ENCODE measurements around the gene INPP5B. TPM values are rescaled to one million over a fixed set of nuclear protein-coding genes. Genes with fewer than 3 reads are reported as not detected.

Gene INPP5B
- total and polyA plus RNA-seq, 4 donors, result 9.2 to 40.8 (median 27.2) TPM

DNA sequence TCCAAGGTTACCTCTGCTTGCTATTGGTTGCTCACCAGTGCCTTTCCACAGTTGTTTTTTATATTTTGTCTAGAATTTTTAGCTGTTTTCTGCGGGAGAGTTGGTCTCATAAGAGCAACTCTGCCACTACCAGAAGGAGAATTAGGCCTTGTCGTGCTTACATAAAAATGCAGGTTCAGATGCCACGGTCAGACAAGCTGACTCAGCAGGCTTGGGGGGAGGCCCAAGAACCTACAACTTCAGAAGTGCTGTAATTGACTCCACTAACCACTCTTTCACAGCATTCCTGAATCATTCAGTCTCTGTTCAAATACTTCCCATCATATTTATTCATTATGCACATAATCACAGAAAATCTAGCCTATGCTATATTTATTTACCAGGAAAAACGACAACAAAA lies 115.7 kb downstream of the INPP5B start:
- Histone ChIP-seq H3K27ac (ENCODE audit: low read depth in 1 of 2, low read length in 1 of 2) (no peak overlapping the region), H3K9me3 (ENCODE audit: control insufficient read depth in 4 of 4, insufficient read depth in 3 of 4, low read length in 3 of 4) (no peaks in the 10 kb centered on the region), H3K27me3 (ENCODE audit: control insufficient read depth in 3 of 3, insufficient read depth in 3 of 3, low read length in 2 of 3) (no peaks in the 10 kb centered on the region), H3K4me3 (no peak overlapping the region), H3K4me1 (ENCODE audit: control insufficient read depth in 5 of 5, insufficient read depth in 5 of 5, low read length in 5 of 5) (no peaks in the 10 kb centered on the region), H3K36me3 (ENCODE audit: control insufficient read depth in 4 of 4, insufficient read depth in 4 of 4, low read length in 4 of 4) (peaks cover 25 to 44% (median 31%) of the 10 kb centered on the region in 4 donors), H3K9ac (ENCODE audit: insufficient read depth in 1 of 2, low read length in 2 of 2) (no peak overlapping the region)
- 95 to 97% methylated on average over 4 of the region's 4 CpGs for WGBS, 2 donors
- no peak for DNase-seq
- no peak for TF ChIP-seq CTCF (IDR thresholded peaks at IDR 0.05; ENCODE audit: control extremely low read depth, extremely low read depth)
- no peak for ATAC-seq (ENCODE audit: insufficient read depth, low FRiP score)

DNA sequence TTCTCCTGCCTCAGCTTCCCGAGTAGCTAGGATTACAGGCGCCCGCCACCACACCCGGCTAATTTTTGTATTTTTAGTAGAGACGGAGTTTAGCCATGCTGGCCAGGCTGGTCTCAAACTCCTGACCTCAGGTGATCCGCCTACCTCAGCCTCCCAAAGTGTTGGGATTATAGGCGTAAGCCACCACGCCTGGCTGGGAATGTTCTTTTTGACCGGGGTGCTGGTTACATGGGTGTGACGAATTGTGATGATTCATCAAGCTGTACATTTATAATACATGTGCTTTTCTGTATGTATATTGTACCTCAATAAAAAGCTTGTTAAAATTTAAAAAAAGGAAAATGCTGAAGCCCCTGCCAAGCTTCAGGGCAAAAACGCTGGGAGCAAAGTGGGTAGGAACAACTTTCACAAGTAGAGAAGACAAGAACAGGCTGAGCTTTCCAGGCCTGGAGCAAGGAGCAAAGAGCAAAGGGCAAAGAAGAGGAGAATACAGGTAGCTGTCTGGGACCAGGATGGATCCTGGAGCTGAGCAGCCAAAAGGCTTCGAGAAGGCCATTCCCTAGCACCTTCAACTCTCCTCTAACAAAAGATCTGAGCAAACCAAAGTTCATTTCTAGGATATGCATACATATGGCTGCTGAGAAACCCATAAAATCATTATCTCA lies 118.3 kb downstream of the INPP5B start:
- Histone ChIP-seq H3K4me3 (no peak overlapping the region), H3K36me3 (ENCODE audit: control insufficient read depth in 4 of 4, insufficient read depth in 4 of 4, low read length in 4 of 4) (peaks cover 13 to 32% (median 15%) of the 10 kb centered on the region in 4 donors), H3K9me3 (ENCODE audit: control insufficient read depth in 4 of 4, insufficient read depth in 3 of 4, low read length in 3 of 4) (no peaks in the 10 kb centered on the region), H3K9ac (ENCODE audit: insufficient read depth in 1 of 2, low read length in 2 of 2) (no peak overlapping the region), H3K4me1 (ENCODE audit: control insufficient read depth in 5 of 5, insufficient read depth in 5 of 5, low read length in 5 of 5) (peaks cover 0 to 2% (median 0%) of the 10 kb centered on the region in 5 donors), H3K27ac (ENCODE audit: low read depth in 1 of 2, low read length in 1 of 2) (no peak overlapping the region), H3K27me3 (ENCODE audit: control insufficient read depth in 3 of 3, insufficient read depth in 3 of 3, low read length in 2 of 3) (no peaks in the 10 kb centered on the region)
- ATAC-seq (ENCODE audit: insufficient read depth, low FRiP score) (no peak), DNase-seq (no peak)
- 91 to 98% methylated on average over 12 of the region's 12 CpGs for WGBS, 2 donors
- TF ChIP-seq CTCF (IDR thresholded peaks at IDR 0.05; ENCODE audit: control extremely low read depth, extremely low read depth), result no peak

- Histone ChIP-seq H3K9ac (ENCODE audit: insufficient read depth in 1 of 2, low read length in 2 of 2) (no peak overlapping the region), H3K27me3 (ENCODE audit: control insufficient read depth in 3 of 3, insufficient read depth in 3 of 3, low read length in 2 of 3) (no peaks in the 10 kb centered on the region), H3K9me3 (ENCODE audit: control insufficient read depth in 4 of 4, insufficient read depth in 3 of 4, low read length in 3 of 4) (no peaks in the 10 kb centered on the region), H3K36me3 (ENCODE audit: control insufficient read depth in 4 of 4, insufficient read depth in 4 of 4, low read length in 4 of 4) (peaks cover 18 to 31% (median 19%) of the 10 kb centered on the region in 4 donors), H3K4me1 (ENCODE audit: control insufficient read depth in 5 of 5, insufficient read depth in 5 of 5, low read length in 5 of 5) (peaks cover 0 to 2% (median 0%) of the 10 kb centered on the region in 5 donors), H3K27ac (ENCODE audit: low read depth in 1 of 2, low read length in 1 of 2) (no peak overlapping the region), H3K4me3 (no peak overlapping the region)
- no peak for DNase-seq
- ATAC-seq (ENCODE audit: insufficient read depth, low FRiP score), result no peak
- 39 to 46% methylated on average over 2 of the region's 2 CpGs for WGBS, 2 donors
- TF ChIP-seq CTCF (IDR thresholded peaks at IDR 0.05; ENCODE audit: control extremely low read depth, extremely low read depth), result no peak
These were observed 121.3 kb downstream of the INPP5B start for GRCh38 chr1:37825506-37825905.

DNA sequence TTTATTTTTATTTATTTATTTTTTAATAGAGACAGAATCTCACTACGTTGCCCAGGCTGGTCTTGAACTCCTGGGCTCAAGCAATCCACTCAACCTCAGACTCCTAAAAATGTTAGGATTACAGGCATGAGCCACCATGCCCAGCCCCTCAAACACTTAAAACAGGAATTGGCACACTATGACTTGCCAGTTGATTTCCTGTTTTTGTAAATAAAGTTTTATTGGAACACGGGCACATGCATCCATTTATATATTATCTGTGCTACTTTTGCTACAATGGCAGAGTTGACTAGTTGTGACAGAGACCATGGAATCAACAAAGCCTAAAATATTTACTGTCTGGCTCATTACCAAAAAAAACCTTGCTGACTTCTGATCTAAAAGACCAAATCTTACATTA lies 122.9 kb downstream of the INPP5B start:
- WGBS, 2 donors, result 90% methylated on average over 2 of the region's 2 CpGs
- Histone ChIP-seq H3K4me1 (ENCODE audit: control insufficient read depth in 5 of 5, insufficient read depth in 5 of 5, low read length in 5 of 5) (peaks cover 0 to 2% (median 0%) of the 10 kb centered on the region in 5 donors), H3K9ac (ENCODE audit: insufficient read depth in 1 of 2, low read length in 2 of 2) (no peak overlapping the region), H3K4me3 (no peak overlapping the region), H3K27me3 (ENCODE audit: control insufficient read depth in 3 of 3, insufficient read depth in 3 of 3, low read length in 2 of 3) (no peaks in the 10 kb centered on the region), H3K36me3 (ENCODE audit: control insufficient read depth in 4 of 4, insufficient read depth in 4 of 4, low read length in 4 of 4) (peaks cover 19 to 34% (median 21%) of the 10 kb centered on the region in 4 donors), H3K27ac (ENCODE audit: low read depth in 1 of 2, low read length in 1 of 2) (no peak overlapping the region), H3K9me3 (ENCODE audit: control insufficient read depth in 4 of 4, insufficient read depth in 3 of 4, low read length in 3 of 4) (no peaks in the 10 kb centered on the region)
- DNase-seq, result no peak
- no peak for ATAC-seq (ENCODE audit: insufficient read depth, low FRiP score)
- TF ChIP-seq CTCF (IDR thresholded peaks at IDR 0.05; ENCODE audit: control extremely low read depth, extremely low read depth), result no peak

All from lung (tissue), 12 donors.